DMS79 (cell line): ENCODE results near the gene ZKSCAN8.

Source experiments
- DNase-seq: peaks from one replicate; lab custom pipeline; 2025; lab: John Stamatoyannopoulos, UW

ZKSCAN8 gene

GRCh38 chr6:28139860-28140543 lies 1.7 kb upstream of the ZKSCAN8 start:
- DNase-seq: no peak

- no peak for DNase-seq
Observed at GRCh38 chr6:28140616-28141015, 1.1 kb upstream of the ZKSCAN8 start.

GRCh38 chr6:28142446-28142845 lies 763 bp downstream of the ZKSCAN8 start:
- no peak for DNase-seq

- DNase-seq: no peak
Observed at GRCh38 chr6:28145231-28145630, 3.5 kb downstream of the ZKSCAN8 start.

- DNase-seq: no peak
Observed at GRCh38 chr6:28152531-28152930, 10.8 kb downstream of the ZKSCAN8 start.

- no peak for DNase-seq
Observed at GRCh38 chr6:28153546-28153945, 11.9 kb downstream of the ZKSCAN8 start.

GRCh38 chr6:28154357-28154756 lies 12.7 kb downstream of the ZKSCAN8 start:
- DNase-seq: no peak

- DNase-seq: no peak
Observed at GRCh38 chr6:28158318-28158717, 16.6 kb downstream of the ZKSCAN8 start.

- DNase-seq: no peak
Observed at GRCh38 chr6:28159029-28159607, 17.4 kb downstream of the ZKSCAN8 start.

GRCh38 chr6:28160233-28160632 lies 18.6 kb downstream of the ZKSCAN8 start:
- no peak for DNase-seq

- DNase-seq: no peak
Observed at GRCh38 chr6:28161410-28162079, 19.9 kb downstream of the ZKSCAN8 start.

GRCh38 chr6:28165563-28165962 lies 23.9 kb downstream of the ZKSCAN8 start:
- DNase-seq: no peak

GRCh38 chr6:28167068-28167467 lies 25.4 kb downstream of the ZKSCAN8 start:
- no peak for DNase-seq

GRCh38 chr6:28167926-28168325 lies 26.2 kb downstream of the ZKSCAN8 start:
- no peak for DNase-seq

GRCh38 chr6:28171271-28171670 lies 29.6 kb downstream of the ZKSCAN8 start:
- no peak for DNase-seq

- DNase-seq: no peak
Observed at GRCh38 chr6:28172006-28172405, 30.3 kb downstream of the ZKSCAN8 start.

- no peak for DNase-seq
Observed at GRCh38 chr6:28176373-28176772, 34.7 kb downstream of the ZKSCAN8 start.

GRCh38 chr6:28182255-28182654 lies 40.6 kb downstream of the ZKSCAN8 start:
- no peak for DNase-seq

- DNase-seq: no peak
Observed at GRCh38 chr6:28188111-28188979, 46.7 kb downstream of the ZKSCAN8 start.

- no peak for DNase-seq
Observed at GRCh38 chr6:28200020-28200419, 58.3 kb downstream of the ZKSCAN8 start.

- DNase-seq: no peak
Observed at GRCh38 chr6:28203201-28203600, 61.5 kb downstream of the ZKSCAN8 start.

- DNase-seq: no peak
Observed at GRCh38 chr6:28205879-28206278, 64.2 kb downstream of the ZKSCAN8 start.
